SK-N-DZ (cell line): ENCODE results near the gene TMC8.

ENCODE experiments used
- DNase-seq: peaks from one replicate; pipeline ENCODE4 v3.0.0-alpha.2; 2015; ENCODE audit warnings: low spot score

Gene TMC8

GRCh38 chr17:78180083-78180482 is 49.5 kb downstream of the TMC8 start:
- no peak for DNase-seq

GRCh38 chr17:78180508-78180907 is 49.9 kb downstream of the TMC8 start:
- DNase-seq = no peak

GRCh38 chr17:78182504-78182903 is 51.9 kb downstream of the TMC8 start:
- no peak for DNase-seq

- no peak for DNase-seq
Observed at GRCh38 chr17:78183916-78184315, 53.3 kb downstream of the TMC8 start.

GRCh38 chr17:78184351-78184750 is 53.8 kb downstream of the TMC8 start:
- DNase-seq = no peak

- no peak for DNase-seq
Observed at GRCh38 chr17:78184868-78185267, 54.3 kb downstream of the TMC8 start.

GRCh38 chr17:78185981-78186691 is 55.6 kb downstream of the TMC8 start:
- DNase-seq = peak; percentile 48

- peak; percentile 98 for DNase-seq
Observed at GRCh38 chr17:78186692-78187595, 56.4 kb downstream of the TMC8 start, which contains the start of the genes AFMID and TK1. AFMID (plus strand) TSS chr17:78187362; CDS start chr17:78187371, 9 bp downstream. TK1 (minus strand) TSS chr17:78187052; CDS start chr17:78186994, 58 bp downstream.
